Stimulated activated CD4-positive, alpha-beta T cell treated with anti-CD3 and anti-CD28 coated beads, TNF-alpha, amount 100 ng/mL, for 48 hours (primary cell): ENCODE results near the gene CDH20.

Experiments used
- DNase-seq, 3 donors: peaks; one replicate each; pipeline ENCODE4 v3.0.0-alpha.2; 2020; ENCODE audit warnings: low read depth in 3 of 3

CDH20 gene

DNA sequence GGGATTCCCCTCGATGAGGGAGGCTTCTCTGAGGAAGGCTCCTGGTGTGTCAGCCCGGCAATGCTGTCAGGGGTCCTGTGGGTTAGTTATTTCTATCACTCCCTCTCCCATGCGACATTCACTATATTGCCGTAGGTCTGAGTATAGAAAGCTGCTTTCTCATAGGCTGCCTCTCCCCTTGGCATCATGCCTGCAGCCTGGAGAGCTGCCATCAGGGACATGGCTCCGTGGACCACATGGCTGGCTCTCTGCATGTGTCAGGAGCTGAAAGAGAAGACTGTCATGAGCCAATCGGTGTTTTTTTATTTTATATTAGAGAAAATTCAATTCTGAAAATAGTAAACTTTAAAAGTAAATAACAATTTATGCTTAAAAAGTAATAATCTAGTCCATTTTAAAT, 198.0 kb downstream of the CDH20 start:
- no peak for DNase-seq

DNA sequence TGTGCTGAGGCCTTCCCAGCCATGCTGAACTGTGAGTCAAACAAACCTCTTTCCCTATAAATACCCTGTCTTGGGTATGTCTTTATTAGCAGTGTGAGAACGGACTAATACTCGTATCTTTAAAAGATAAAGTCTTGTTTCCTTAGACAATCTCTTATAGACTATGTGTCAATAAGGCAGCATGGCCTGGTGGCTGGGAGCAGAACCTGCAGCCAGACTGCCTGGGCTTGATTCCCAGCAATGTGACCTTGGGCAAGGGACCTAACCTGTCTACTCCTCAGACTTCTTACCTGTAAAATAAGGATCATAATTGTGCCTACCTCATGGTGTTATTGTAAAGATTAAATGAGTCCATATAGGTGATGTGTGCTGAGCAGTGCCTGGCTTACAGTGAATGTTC, 198.7 kb downstream of the CDH20 start:
- no peak for DNase-seq

DNA sequence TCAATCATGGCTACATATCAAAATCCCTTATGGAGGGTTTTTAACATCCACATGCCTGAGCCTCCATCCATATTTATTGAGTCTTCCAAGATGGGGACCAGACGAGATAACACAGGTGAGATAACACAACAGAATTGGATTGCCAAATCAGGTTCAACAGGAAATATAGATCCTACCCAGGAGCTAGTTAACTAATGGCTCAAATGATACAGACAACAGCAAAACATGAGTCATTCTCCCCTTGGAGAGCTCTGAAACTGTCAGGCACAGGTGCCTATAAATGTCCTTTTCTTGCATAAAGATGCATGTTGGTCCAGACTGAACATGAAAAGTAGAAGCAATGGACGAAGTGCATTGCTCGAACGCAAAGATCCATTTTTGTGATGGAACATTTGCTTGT, 202.2 kb downstream of the CDH20 start:
- DNase-seq = no peak

DNA sequence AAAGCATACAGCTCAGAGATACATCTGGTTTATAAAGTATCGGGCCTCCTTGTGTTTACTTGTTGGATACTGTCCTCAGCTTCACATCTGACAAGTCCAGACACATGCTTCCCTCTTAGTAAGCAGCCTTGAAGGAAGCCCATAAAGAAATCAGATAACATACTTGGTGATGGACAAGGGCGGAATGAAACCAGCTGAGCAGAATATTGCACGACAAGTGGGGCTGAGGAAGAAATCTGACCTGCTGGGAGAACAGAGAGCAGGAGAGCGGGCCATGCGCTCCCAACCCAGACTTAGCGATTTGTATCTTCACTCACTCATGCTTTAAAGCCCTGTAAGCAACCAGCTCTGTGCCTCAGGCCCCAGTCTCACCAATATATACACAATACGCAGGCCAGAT, 208.4 kb downstream of the CDH20 start:
- DNase-seq = no peak

DNA sequence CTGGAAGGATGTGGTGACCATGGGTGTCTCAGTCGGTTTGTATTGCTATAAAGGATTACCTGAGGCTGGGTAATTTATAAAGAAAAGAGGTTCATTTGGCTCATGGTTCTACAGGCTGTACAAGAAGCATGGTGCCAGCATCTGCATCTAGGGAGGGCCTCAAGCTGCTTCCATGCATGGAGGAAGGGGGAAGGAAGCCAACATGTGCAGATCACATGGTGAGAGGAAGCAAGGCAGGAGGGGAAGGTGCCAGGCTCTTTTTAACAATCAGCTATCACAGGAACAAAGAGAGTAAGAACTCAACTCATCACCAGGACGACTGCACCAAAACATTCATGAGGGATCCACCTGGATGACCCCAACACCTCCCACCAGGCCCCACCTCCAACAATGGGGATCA, 209.4 kb downstream of the CDH20 start:
- no peak for DNase-seq

DNA sequence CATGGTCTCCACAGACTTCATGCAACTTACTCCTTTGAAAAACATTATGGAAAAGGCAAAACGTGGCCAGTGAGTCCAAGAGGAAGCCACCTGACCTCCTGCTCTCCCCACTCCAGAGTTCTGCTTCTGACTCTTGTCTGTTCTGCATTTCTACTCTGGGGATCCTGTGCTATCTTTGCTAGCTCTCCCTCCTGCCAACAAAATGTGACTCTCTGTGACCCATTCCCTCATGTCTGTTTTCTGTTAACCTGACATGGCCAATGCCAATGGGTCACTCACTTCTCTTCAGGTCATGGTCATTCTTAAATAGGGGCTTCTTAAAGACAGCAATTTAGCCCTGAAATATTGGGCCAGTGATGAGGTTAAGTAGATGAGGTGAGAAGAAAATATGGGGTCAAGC, 210.3 kb downstream of the CDH20 start:
- DNase-seq = no peak

DNA sequence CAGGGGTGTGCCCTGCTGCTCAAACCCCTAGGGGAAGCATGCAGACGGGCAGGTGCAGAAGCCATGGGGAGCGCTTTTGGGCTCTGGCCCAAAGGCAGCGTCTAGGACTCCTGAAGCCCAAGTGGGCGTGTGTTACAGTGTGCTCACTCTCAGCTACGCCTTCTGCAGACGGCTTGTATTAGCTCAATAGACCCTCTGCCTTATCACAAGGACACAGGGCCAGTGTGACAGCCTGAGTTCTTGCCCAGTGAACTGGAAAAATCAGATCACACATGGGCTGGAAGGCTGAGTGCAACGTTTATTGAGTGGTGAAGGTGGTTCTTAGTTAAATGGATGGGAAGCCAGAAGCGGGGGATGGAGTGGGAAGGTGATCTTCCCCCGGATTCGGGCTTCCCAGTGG, 210.9 kb downstream of the CDH20 start:
- no peak for DNase-seq

DNA sequence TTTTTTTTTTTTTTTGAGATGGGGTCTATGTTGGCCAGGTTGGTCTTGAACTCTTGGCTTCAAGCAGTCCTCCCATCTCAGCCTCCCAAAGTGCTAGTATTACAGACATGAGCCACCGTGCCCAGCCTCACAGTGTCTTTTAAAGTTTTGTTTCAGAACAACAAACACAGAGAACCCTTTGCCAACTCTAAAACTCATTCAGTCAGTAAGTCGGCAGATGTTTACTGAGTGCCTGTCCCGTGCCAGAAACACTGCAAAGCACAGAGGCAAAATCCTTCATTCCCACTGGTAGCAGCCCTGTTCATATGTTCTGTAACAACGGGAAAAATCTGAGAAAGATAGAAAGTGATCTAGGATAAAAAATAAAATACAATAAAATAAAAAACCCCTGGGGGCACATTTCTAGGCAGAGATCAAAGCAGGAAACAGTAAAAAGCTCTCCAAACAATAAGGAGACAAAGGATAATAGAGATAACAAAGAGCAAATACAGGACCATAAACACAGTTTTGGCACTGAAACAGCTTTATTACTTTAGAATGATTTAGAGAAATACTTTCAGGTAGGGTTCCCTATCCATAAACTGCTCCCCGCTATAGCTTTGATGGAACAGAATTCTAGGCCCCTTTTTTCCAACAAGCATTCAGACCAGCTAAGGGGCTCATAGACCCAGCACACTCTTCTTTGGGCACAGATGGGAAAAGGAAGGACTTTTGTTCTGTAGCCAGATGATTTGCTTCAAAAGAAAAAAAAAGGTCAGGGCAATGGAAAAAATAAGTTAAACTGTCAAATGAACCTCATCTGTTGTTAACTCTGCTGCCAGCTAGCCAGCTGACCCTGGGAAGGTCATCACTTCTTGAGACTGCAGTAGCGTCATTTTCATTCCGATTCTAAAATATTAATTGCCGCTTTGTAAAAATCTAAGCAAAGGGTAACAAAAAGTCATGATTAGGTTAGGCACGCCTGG, 212.3 kb downstream of the CDH20 start:
- no peak for DNase-seq

DNA sequence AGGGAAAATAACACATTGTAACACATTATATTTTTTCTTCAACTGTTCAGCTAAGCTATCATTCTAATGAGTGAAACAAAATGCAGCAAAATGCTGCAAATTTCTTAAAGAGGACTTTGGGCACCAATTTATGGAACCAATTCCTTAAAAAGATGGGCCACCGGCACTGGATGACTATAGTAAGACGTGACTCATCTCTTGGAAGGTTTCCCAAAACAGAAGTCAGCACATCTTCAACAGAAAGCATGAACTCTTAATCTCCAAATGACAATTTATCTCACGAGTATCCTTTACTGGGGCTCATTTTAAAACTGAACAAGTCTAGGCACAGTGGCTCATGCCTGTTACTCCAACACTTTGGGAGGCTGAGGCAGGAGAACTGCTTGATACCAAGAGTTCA, 213.4 kb downstream of the CDH20 start:
- no peak for DNase-seq

DNA sequence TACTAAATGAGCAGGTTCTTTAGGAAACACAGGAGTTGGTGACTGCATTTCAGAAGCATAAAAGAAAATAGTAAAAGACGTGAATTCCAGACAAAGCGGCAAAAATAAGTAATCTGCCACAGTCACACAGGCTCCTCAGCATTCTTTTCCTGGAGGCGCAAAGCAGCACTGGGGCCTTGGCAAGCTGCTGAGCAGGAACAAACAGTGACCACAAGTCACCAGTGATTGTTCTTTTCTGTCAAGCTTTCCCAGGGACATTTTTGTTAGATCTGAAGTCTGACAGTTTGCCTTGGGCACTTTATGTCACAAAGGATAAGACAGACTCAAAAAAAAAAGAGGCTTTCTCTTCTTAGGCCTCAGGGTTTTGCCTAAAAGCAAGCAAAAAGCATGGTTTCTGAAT, 216.2 kb downstream of the CDH20 start:
- no peak for DNase-seq

DNA sequence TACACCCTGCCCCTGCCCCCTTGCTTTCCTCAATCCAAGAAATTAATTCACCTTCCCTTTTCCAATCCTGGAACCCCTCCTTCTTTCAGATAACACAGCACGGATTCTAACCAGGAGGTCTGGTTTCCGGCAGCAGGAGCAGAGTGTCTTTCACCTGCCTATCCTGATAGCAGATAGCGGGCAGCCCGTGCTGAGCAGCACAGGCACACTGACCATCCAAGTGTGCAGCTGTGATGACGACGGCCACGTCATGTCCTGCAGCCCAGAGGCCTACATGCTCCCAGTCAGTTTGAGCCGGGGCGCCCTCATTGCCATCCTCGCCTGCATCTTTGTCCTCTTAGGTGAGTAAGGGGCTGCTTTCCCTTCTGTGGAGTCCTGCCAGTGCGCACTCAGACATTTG, 216.7 kb downstream of the CDH20 start:
- DNase-seq = no peak

DNA sequence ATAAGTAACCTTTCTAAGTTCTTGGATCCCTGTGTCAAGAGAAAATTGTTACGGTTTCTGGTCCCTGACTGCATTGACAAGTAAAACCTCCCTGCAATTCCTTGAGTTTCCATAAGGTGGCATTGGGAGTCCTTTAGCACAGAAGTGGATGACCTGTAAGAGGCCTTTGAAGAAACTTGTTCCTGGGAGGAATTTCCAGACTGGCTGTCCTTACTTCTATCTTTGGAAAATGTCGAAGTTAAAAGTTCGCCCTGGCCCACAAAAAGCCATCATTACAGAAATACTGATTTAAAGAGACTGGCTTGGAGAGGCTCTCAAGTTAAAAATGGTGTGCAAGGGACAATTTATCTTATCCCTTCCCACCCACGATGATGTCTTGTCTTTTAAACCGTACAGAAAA, 218.4 kb downstream of the CDH20 start:
- DNase-seq = peak in 1 of 3 donors; percentile 19

DNA sequence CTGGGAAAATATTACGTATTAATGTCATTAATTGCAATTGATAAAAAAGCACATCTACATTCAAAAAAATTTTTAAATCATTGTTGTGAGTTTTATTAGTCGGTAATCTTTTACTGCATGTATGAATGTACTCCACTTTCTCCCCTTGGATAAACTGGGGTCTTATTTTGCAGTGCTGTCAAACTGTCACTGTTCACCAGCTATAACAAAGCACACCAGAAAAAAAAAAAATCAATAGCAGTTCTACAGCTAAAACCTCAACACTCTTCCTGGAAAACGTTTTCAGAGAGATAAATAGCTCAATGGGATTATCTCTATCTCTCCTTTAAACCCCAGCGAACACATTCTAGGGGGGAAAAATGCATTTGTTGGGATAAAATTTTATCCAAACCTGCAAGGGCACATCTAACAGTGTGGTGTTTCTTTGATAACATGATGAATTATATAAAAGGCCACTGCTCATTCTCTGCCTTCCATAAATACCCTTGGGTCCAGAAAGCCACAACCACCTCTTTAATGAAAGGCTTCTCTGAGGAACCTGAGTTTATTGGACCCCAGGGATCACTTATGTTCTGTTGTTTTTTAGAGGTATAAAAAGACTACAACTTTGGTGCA, 219.9 kb downstream of the CDH20 start:
- no peak for DNase-seq

DNA sequence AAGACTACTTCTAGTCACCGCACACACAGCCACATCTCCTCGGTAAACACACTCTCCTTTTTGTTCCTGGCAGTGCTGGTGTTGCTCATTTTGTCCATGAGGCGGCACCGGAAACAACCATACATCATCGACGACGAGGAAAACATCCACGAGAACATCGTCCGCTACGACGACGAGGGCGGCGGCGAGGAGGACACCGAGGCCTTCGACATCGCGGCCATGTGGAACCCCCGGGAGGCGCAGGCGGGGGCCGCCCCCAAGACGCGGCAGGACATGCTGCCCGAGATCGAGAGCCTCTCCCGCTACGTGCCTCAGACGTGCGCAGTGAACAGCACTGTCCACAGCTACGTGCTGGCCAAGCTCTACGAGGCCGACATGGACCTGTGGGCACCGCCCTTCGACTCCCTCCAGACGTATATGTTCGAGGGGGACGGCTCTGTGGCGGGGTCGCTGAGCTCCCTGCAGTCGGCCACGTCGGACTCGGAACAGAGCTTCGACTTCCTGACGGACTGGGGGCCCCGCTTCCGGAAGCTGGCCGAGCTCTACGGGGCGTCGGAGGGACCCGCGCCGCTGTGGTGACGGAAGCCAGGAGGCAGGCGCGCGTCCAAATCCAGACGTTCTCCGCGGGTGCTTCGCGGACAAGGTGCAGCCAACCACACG, 221.0 kb downstream of the CDH20 start:
- no peak for DNase-seq

DNA sequence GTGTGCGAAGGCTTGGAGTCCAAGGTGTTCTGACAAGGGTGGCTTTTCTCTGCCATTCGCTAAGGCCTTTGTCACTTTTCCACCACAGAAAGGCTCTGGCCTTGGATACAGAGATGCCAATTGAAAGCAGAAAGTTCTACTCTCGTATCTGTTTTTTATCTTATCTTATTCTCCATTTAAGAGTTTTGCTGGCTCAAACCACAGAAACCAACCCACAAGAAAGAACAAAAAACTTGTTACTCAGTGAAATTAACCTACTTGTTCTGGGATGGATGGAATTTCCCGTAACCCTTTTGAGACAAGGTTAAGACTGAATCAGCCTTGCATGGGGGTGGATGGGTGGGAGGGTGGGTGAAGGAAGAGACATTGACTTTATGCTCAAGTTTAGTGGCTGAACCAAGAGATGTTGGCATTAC, 221.7 kb downstream of the CDH20 start:
- no peak for DNase-seq

DNA sequence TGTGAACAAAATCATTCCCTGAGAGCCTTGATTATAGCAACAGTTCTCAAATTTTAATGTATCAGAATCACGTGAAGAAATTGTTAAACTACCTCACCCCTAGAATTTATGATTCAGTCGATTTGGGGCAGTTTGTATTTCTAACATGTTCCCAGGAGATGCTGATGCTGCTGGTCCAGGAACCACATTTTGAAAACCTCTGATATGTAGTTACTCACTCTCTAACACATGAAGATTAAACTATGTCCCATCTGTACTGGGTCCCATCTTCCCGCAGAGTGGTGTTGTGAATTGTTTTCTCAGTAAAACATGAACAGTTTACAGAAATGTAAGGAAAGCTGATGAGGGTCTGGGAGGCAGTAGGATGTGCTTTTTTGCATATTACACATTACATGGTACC, 223.1 kb downstream of the CDH20 start:
- no peak for DNase-seq

DNA sequence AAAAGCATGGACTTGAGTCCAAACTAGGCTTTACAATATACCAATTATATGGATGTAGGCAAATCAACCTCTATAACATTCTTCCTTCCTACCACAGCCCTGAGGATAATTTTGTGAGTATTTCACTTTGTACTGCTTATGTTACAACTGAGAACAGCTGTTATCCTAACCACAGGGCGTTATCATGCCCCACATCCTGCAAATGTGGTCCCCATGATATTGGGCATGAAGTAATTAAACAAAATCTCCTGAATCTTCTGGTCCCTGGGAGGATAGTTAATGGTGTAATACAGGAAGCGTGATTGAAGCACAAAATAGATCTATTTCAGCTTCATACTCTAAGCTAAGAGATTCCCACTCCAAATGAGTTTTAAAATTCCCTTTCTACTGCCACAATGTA, 223.6 kb downstream of the CDH20 start:
- no peak for DNase-seq

DNA sequence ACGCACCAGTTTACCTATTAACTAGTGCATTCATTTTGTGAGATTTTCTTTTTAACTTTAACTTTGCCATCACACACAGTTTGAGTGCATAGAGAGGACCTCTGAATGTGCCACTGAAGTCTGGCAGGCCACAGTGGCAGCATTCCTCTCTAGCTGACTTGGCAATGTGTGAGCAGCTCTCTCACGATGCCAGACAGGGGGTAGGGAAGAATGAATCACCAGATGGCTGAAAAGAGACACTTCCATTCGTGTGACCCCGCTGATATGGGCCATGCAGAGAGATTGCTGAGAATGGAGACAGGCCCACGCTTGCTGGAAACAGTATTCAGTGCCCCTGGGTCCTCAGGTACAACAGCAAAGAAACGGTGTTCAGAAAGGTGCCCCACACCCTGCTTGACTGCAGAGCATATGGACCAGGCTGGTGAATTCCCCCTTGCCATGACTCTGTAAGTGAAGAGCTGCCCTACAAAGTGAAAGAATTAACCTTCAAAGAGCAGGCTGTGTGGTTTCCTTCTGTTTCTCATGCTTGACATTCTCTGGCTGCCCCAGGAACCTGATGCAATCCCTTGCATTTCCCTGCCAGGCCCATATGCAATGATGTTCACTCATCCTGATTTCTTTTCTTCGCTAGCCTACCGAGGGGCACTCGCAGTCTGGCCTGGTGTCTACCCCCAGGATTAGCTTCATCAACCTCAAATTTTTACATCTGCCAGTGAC, 236.1 kb downstream of the CDH20 start:
- DNase-seq = no peak

DNA sequence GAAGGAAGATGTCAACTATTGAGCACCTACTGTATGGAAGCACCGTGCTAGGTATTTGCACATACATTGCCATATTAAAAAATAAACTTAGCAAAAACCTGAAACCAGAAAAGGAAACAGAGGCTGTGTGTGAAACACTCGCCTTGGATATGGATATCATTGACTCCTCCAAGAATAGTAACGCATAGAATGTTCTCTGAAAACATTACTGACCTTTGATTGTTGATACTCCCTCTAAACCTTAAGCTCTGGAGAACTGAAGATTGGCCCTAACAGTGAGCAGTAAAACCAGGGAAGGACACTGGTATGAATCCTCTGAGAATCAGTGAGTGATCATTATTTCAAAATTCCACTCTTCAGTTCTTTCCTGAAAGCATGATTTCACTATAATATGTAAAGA, 236.8 kb downstream of the CDH20 start:
- DNase-seq = no peak

DNA sequence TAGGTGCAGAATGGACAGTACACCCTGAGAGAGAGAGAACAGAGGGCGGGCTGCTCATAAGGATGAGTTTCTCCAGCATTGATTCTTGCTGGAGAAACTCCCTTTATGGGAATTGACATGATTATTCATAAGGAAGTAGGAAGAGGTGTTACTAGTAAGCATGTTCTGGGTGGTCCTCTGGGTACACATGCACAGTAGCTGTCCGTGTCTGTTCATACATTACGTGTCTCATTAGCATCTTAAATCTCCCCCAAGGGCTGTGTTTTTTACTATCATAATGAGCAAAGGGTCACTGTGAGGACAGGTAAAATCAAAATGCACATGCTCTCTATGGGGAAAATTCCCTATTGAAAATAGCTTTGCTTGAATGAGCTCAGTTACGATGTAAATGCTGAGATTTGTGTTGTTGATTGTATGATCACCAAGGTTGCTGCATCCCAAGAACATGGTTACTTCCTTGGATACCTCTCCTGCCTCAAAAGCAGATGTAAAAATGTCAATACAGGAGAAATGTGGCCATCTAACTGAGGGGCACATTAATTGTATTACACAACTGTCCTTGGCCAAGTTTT, 238.9 kb downstream of the CDH20 start:
- no peak for DNase-seq

DNA sequence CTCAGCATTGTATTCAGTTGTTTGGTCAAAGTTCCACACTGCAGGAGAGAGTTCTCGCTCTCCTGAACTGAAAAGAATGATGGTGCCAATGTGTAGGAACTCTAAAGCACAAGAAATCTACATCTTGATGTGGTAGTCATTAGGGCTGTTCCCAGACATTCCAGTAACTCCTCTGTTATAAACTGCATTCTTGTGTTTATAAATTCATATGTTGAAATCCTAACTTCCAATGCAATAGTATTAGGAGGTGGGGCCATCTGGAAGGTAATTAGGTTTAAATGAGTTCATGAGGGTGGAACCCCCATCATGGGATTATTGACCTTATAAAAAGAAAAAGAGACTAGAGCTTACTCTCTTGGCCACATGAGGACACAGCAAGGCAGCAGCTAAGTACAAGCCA, 239.6 kb downstream of the CDH20 start:
- no peak for DNase-seq

DNA sequence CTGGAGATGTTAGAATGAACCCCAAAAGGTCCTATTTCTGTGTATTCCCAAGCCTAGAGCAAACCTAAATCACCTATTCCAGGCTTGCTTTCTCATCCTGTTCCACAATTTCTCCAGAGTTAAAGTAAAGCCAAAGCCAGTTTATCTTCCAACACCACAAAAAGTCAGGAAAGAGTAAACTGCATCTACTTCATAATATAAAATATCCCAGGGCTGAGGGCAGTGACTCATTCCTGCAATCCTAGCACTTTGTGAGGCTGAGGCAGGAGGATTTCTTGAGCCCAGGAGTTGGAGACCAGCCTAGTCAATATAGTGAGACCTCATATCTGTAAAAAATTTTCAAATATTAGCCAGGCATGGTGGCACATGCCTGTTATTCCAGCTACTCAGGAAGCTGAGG, 241.4 kb downstream of the CDH20 start:
- no peak for DNase-seq
